Sigmoid colon (tissue), 4 donors: Measurements from ENCODE around the gene HSD3B1.

ENCODE experiments used
- EP300 ChIP-seq, 4 donors: sonication (generic); formaldehyde crosslinking; IDR thresholded peaks; one replicate each; pipeline ENCODE4 v1.6.1; 2017; ENCODE audit warnings: antibody characterized with exemption in 4 of 4
- POLR2A ChIP-seq, 2 donors: fragments of 450-650 bp; IDR thresholded peaks; one replicate each; pipeline ENCODE4 v1.6.1; 2016; ENCODE audit warnings: antibody characterized with exemption in 2 of 2, mild to moderate bottlenecking in 2 of 2, moderate library complexity in 2 of 2
- TF ChIP-seq, protein P1 (sequence below), 4 experiments: fragments of 450-650 bp in 3 of 4; fragments of 200-600 bp in 1 of 4; IDR thresholded peaks; one replicate each; pipeline ENCODE4 v1.5.1; 2016 to 2019; ENCODE audit warnings: antibody characterized with exemption in 4 of 4, mild to moderate bottlenecking in 3 of 4, moderate library complexity in 2 of 4

DNA sequence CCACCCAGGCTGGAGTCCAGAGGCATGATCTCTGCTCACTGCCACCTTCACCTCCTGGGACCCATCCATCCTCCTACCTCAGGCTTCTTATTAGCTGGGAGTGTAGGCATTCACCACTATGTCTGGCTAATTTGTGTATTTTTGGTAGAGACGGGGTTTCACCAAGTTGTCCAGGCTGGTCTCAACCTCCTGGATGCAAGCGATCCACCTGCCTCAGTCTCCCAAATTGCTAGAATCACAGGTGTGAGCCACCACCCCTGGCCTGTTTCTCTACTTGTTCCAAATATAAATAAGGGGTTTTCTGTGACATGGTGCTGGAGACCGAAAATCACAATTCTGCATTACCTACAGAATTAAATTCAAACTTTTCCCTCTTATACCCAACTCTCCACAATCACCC lies 36.6 kb upstream of the HSD3B1 start:
- TF ChIP-seq POLR2A (IDR thresholded peaks at IDR 0.05) (no peak), EP300 (IDR thresholded peaks at IDR 0.05) (no peak)
- TF ChIP-seq, protein P1, sequence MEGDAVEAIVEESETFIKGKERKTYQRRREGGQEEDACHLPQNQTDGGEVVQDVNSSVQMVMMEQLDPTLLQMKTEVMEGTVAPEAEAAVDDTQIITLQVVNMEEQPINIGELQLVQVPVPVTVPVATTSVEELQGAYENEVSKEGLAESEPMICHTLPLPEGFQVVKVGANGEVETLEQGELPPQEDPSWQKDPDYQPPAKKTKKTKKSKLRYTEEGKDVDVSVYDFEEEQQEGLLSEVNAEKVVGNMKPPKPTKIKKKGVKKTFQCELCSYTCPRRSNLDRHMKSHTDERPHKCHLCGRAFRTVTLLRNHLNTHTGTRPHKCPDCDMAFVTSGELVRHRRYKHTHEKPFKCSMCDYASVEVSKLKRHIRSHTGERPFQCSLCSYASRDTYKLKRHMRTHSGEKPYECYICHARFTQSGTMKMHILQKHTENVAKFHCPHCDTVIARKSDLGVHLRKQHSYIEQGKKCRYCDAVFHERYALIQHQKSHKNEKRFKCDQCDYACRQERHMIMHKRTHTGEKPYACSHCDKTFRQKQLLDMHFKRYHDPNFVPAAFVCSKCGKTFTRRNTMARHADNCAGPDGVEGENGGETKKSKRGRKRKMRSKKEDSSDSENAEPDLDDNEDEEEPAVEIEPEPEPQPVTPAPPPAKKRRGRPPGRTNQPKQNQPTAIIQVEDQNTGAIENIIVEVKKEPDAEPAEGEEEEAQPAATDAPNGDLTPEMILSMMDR (IDR thresholded peaks at IDR 0.05), result no peak
